NCI-H2227 treated with DMSO at 0.1 percent for 48 hours (cell line): ENCODE measurements around the gene WFIKKN1.
A peak's percentile ranks its signal among the peaks of the same experiment; 100 is the strongest.

ENCODE experiments used
- DNase-seq: peaks from one replicate; lab custom pipeline; 2025; lab: John Stamatoyannopoulos, UW

The WFIKKN1 gene

DNA sequence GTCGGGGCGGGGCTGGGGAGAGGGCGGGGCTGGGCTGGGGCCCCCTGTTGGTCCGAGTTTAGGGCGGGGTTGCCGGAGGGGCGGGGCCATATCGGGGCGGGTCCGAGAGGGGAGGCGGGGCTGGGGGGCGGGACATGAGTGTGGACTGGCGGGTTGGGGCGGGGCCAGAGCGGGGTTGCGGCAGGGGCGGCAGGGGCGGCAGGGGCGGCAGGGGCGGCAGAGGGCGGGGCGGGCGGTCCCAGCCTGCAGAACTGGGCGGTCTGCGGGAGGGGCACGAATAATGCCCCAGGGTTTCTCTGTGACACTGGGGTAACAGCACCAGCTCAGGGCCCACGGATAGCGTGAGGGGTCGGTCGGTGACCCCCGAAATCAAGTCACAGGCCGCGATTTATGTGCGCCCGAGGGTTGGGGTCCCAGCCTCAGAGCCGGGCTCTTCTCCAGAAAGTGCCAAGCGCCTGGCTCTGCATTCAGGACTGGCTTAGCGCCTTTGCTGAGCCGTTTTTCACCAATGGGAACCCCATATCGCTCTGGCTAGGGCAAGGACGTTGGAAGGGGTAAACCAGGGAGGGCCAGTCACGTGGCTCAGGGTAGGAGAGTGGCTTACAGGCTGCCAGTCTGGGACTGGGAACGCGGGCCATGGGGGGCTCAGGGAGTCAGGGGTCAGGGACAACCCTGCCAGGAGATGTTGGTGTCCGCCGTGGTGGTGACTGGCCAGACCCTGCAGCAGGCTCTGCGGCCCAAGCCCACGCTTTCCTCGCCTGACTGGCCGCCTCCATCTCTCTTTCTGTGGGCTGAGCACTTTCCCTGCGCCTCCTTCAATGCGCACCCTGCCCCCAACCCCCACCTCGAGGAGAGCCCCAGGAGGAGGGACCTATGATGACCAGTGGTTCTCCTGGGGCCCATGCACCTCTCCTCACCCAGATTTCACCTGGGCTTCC lies 6.6 kb downstream of the WFIKKN1 start:
- peak; percentile 88 for DNase-seq

DNA sequence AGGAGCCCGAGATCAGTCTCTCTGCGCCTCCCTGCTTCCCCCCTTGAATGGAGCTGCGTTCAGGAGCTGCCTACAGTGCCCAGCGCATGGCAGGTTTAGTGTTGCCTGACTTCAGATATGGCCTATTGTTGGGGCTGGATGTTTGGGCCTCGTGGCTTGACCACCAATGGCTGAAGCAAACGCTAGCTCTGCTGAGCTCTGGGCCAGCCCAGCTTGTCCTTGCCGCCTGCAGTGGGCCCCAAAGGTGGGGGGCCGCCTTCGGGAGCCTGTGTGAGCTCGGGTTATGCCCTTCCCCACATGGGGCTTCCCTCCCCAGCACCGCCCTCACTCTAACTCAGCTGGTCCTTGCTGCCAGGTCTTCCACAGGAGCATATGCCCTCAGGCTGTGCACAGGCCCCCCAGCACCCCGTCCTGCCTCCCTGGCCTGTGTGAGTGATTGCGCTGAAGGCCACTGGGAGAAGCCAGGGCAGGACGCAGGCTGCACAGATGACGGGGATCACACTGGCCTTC lies 7.3 kb downstream of the WFIKKN1 start:
- DNase-seq = no peak

GRCh38 chr16:638836-639235 lies 8.1 kb downstream of the WFIKKN1 start:
- DNase-seq = no peak

DNA sequence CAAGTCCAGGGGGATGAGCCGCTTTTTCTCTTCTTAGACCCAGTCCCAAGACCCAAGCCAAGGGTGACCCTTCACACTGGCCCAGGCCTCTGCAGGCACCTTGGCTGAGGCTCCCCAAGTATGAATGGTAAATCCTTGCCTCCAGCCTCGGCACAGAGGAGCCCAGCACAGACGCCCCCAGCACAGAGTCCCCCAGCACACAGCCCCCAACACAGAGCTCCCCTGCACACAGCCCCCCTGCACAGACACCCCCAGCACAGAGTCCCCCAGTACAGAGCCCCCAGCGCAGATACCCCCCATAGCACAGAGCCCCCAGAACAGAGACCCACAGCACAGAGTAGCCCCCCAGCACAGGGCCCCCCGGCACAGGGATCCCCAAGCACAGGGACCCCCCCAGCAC lies 9.8 kb downstream of the WFIKKN1 start:
- DNase-seq = no peak

DNA sequence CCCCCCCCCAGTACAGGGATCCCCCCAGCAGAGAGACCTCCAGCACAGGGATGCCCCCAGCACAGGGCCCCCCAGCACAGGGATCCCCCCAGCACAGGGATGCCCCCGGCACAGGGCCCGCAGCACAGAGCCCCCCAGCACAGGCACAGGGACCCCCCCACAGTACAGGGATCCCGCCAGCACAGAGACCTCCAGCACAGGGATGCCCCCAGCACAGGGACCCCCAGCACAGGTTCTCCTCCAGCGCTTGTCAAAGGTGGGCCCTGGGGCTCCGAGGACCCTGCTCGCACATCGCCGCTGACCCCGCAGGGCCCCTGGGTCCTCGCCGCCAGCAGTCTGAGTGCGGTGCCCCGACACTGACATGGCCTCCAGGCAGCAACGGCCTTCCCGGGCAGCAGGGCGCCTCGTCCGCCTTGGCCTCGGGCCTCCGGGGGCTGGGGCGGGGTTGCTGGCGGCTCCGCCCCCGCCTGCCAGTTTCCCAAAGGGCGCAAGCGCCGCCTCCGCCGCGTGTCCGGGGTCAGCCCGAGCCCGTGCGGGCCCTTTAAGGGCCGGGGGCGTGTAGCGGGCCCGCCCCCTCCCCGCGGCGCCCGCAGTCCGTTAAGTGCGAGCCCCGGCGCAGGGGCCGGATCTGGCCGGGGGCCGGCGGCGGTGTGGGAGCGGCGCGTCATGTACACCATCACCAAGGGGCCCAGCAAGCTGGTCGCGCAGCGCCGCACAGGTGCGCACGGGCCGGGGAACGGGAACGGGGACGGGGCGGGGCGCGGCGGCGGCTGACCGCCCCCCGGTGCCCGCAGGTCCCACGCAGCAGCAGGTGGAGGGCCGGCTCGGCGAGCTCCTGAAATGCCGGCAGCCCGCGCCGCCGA lies 10.8 kb downstream of the WFIKKN1 start, which contains the start of gene MCRIP2:
Gene MCRIP2, plus strand, starts transcription at position 503 of the 863 bp plus-strand sequence. Its CDS starts 164 bp downstream, at position 667.
- peak; percentile 55 for DNase-seq

DNA sequence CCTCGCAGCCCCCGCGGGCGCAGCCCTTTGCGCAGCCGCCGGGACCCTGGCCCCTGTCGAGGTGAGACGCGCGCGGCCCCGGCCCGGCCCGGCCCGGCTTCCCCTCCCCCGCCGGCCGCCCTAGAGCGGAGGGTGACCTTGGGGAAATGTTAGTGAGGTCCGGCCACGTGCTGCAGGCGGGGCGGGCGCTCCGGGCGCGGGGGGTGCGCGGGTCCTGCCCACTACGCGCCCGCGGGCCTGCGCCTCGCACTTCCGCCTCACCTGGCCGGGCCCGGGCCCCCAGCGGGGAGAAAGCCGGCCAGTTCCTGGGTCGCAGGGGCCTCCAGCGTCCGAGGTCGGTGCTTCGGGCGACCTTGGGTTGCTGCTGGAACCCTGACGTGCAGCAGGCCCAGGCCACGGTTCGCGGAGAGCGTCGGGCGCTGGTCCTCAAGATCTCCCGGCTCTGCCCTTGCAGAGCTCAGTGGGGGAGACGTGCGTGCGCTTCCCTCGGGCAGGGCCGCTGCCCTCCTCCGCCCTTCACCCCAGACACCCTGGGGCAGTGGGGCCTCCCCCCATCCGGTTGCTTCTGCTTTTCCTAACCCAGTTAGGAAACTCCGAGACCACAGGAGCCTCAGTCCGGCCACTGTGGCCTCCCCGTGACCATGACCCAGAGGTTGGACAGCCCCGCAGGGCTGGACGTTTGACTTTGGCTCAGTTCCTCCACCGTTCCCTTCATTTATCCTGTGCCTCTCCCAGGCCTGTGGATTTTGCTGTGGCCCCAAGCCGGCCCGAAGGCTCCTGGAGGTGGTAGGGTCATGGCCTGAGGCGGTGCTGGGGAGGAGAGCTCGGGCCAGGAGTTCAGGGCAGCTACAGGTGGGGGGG lies 11.6 kb downstream of the WFIKKN1 start:
- no peak for DNase-seq

DNA sequence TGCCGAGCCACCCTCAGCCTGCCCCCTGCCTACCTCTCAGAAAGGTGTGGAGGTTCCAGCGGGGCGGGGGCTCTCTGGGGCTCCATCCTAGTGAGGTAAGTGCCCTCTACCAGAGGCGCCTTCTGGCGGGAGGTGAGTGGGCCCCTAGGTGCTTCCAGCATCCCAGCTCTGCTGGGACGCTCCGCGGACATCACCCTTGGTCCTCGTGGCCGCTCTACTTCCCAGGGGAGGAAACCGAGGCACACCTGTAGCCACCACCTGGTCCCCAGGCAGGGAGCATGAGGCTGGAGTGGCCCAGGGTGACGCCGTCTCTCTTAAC lies 12.2 kb downstream of the WFIKKN1 start:
- no peak for DNase-seq

GRCh38 chr16:644556-644955 lies 13.8 kb downstream of the WFIKKN1 start:
- DNase-seq = no peak

DNA sequence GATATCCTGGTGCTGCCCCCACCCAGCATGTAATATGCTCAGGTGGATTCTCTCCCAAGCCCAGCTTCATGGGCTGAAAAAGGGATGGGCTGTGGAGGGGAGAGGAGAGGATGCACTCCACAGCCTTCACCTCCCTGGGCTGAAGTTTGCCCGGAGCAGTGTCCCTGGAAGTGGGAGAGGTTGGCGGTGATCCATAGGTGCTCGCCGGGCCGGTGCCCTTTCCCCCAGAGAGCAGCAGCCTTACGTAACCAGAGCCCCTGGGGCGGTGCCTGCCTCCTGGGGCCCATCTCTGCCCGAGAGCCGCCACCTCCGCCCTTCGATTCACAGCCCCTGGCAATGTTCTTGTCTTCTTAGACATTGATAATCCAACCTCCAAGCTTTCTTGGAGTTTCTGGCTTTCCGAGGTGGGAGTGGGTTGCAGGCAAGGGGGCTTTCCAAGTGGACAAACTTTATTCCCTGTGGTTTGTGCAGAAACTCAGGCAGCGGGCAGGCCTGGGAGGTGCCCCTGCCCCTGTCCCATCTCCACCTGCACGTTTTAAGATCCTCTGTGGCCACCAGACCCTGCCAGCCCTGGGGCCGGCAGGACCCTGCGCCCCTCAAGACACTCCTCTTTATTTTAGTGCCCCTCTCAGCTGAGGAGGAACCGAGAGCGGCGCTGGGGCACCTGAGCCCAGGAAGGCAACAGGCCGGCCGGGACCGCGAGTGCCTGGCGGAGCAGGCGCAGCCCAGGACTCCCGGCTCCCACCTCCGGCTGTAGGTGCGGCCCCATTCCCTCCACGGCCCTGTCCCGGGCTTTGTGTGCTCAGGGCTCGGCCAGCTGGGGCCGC lies 15.3 kb downstream of the WFIKKN1 start:
- DNase-seq = no peak

GRCh38 chr16:646679-647172 lies 15.9 kb downstream of the WFIKKN1 start:
- no peak for DNase-seq

- DNase-seq = no peak
Measured at GRCh38 chr16:647173-647902, 16.6 kb downstream of the WFIKKN1 start.

GRCh38 chr16:648071-648780 lies 17.4 kb downstream of the WFIKKN1 start:
- peak; percentile 7 for DNase-seq

DNA sequence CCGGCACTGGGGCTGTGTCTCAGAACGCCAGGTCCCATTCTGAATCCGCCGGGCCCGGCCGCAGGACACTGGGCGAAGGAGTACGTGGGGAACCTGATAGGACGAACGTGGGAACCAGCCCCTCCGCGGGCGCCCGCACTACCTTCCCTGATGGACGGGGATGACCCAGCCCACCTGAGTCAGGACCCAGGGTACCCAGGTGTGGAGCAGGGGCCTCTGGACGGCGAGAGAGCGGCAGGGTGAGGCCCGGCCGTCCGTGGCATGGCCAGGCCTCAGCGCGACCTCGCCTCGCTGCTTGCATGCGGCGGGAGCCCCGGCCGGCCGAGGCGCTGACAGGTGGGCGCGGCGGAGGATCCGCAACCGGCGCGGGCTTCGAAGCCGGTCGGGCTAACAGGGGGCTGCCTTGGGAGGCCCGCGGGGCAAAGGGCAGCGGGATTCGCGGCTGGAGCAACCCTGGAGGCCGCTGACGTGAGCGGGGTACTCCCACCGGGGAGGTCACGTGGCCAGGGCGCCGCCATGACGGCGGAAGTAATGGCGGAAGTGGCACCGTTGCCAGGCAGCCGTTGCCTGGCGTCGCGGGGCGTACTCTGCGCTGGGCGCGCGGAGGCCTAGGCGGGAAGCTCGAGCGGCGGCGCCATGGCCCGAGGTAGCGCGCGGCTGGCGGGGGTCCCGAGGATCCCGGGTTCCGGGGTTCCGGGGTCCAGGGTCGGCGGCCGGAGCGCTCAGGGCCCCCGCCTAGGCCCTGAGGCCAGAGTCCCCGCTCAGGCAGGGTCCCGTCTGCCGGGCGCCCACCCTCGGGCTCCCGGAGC lies 18.2 kb downstream of the WFIKKN1 start, which contains the start of gene WDR90:
Gene WDR90, plus strand, starts transcription at position 585 of the 809 bp plus-strand sequence. Its CDS starts 52 bp downstream, at position 637.
- DNase-seq = peak; percentile 89

GRCh38 chr16:649631-650030 lies 18.8 kb downstream of the WFIKKN1 start:
- DNase-seq = no peak

- no peak for DNase-seq
Measured at GRCh38 chr16:651844-652243, 21.1 kb downstream of the WFIKKN1 start.

- DNase-seq = no peak
Measured at GRCh38 chr16:652454-653305, 21.9 kb downstream of the WFIKKN1 start.

DNA sequence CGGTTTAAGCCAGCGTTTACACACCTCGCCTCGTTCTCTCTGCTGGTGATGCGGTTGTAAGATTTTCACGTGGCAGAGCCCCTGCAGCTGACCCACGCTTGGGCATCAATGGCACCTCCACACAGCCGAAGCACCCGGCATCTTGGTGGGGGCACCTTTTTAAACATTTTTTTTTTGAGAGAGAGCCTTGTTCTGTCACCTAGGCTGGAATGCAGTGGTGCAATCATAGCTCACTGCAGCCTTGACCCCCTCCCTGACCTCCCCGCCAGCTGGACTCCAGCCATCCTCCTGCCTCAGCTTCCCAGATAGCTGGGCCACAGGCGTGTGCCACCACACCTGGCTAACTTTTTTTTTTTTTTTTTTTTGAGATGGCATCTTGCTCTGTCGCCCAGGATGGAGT lies 23.2 kb downstream of the WFIKKN1 start:
- DNase-seq = no peak
